ENCODE data around the gene ALDH1L2.

DNA sequence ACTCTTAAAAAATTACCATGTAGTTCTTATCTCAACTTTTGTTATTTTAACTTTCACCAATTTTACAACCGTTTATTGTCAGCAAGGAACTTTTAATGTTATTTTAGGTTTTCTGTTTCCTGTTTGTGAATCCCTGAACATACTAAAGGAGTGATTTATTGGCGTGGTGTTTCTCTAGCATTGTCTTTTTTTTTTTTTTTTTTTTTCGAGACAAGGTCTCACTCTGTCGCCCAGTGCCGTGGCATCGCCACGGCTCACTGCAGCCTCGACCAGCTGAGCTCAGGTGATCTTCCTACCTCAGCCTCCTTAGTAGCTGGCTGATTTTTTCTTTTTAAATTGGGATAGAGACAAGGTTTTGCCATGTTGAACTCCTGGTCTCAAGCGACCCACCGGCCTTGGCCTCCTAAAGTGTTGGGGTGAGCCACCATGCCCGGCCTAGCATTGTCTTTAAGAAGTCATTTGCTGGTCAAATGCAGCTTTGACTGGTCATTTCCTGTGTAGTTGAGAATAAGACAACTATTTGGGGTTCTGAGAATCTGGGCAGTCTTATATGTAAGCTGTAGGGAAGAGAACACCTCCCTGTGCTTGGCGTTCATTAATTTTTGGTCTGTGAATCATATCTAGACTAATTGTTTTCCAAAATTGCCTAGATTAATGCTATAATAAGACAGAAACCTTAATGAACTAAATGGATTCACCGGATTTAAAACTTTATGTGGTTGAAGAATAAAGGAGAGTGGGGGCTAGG is 25.4 kb upstream of the ALDH1L2 start:
- TF ChIP-seq, protein P1, sequence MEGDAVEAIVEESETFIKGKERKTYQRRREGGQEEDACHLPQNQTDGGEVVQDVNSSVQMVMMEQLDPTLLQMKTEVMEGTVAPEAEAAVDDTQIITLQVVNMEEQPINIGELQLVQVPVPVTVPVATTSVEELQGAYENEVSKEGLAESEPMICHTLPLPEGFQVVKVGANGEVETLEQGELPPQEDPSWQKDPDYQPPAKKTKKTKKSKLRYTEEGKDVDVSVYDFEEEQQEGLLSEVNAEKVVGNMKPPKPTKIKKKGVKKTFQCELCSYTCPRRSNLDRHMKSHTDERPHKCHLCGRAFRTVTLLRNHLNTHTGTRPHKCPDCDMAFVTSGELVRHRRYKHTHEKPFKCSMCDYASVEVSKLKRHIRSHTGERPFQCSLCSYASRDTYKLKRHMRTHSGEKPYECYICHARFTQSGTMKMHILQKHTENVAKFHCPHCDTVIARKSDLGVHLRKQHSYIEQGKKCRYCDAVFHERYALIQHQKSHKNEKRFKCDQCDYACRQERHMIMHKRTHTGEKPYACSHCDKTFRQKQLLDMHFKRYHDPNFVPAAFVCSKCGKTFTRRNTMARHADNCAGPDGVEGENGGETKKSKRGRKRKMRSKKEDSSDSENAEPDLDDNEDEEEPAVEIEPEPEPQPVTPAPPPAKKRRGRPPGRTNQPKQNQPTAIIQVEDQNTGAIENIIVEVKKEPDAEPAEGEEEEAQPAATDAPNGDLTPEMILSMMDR (IDR thresholded peaks at IDR 0.05): no peak
- TF ChIP-seq POLR2A (IDR thresholded peaks at IDR 0.05): no peak

Measured in thyroid gland (tissue), 4 donors.